ENCODE results near the gene ATP23. TPM values are rescaled to one million over a fixed set of nuclear protein-coding genes. Genes with fewer than 3 reads are reported as not detected.

Gene ATP23
- total and polyA plus RNA-seq, 2 donors (not counting 3 experiments of a cell fraction or from before 2014, with no cell fraction given) = 5.9 to 9.0 TPM

GRCh38 chr12:57927086-57927485 lies 14.3 kb upstream of the ATP23 start:
- ChIA-PET CTCF (no interaction called here), POLR2A (no interaction called here)
- H3K4me3 ChIP-seq (replicated peaks in 1 of 3; ENCODE audit: insufficient read depth in 1 of 3, low read depth in 1 of 3, low read length in 3 of 3) = no peak overlapping the region
- DNase-seq (ENCODE audit: low read depth, low spot score) = no peak
- TF ChIP-seq FOS (IDR thresholded peaks at IDR 0.05; ENCODE audit: borderline replicate concordance, insufficient read depth, low read length) = no peak
- no peaks in the 10 kb centered on the region for H3K79me2 ChIP-seq (ENCODE audit: control insufficient read depth, insufficient read depth, low read length)
- no peaks in the 10 kb centered on the region for H4K20me1 ChIP-seq (replicated peaks; ENCODE audit: control insufficient read depth, extremely low read depth, insufficient read depth, low read length)
- no TSS peak for BruUV-seq (replicated peaks)
- H3K9me3 ChIP-seq (replicated peaks; ENCODE audit: control insufficient read depth, insufficient read depth, low read length) = no peaks in the 10 kb centered on the region
- H3K27ac ChIP-seq (ENCODE audit: insufficient read depth, low read depth, low read length) = no peak overlapping the region
- no peak overlapping the region for H2AFZ ChIP-seq (ENCODE audit: low read depth, low read length)
- dilution Hi-C loops (cut with MboI; ENCODE audit: extremely low pct_ligation_motif_present, low sequenced_read_pairs) (no loop called here), intact Hi-C loops (cut with micrococcal nuclease) (no loop called here)
- no peaks in the 10 kb centered on the region for H3K36me3 ChIP-seq (ENCODE audit: control insufficient read depth in 2 of 2, extremely low read depth in 1 of 2, insufficient read depth in 2 of 2, low read length in 2 of 2)
- no peak overlapping the region for H3K4me2 ChIP-seq (ENCODE audit: insufficient read depth, low read length)
- peaks cover 5% of the 10 kb centered on the region for H3K4me1 ChIP-seq (ENCODE audit: control insufficient read depth, extremely low read depth, insufficient read depth, low read length)
- H3K9me1 ChIP-seq (replicated peaks; ENCODE audit: control insufficient read depth, extremely low read depth, insufficient read depth, low read length) = no peaks in the 10 kb centered on the region
- H3K27me3 ChIP-seq (ENCODE audit: control insufficient read depth in 2 of 2, insufficient read depth in 2 of 2, low read length in 2 of 2) = no peaks in the 10 kb centered on the region
- no peak for FAIRE-seq
- H3K9ac ChIP-seq (replicated peaks; ENCODE audit: extremely low read depth, insufficient read depth, low read length) = no peak overlapping the region

DNA sequence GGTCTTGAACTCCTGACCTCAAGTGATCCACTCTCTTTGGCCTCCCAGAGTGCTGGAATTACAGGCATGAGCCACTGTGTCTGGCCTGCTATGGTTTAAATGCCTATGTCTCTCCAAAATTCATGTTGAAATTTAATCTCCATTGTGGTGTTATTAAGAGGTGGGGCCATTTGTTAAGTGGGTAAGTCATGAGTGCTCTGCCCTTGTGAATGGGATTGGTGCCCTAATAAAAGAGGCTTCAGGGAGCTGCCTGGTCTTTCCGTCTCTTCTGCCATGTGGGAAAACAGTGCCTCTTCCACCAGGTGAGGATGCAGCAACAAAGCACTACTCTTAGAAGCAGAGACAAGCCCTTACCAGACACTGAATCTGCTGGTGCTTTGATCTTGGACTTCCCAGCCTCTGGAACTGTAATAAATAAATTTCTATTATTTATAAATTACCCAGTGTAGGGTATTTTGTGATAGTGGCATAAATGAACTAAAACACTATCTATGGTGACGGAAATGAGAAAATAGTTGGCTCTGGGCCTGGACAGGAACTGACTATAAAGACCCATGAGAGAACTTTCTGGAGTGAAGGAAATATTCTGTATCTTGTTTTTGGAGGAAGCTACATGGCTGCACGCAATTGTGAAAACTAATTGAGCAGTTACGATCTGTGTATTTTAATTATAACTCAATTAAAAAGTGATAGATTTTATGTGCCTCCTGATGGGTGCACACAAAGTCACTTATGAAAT lies 12.1 kb upstream of the ATP23 start:
- TF ChIP-seq EZH2 (IDR thresholded peaks at IDR 0.05; ENCODE audit: borderline replicate concordance, low read depth, low read length, severe bottlenecking) (no peak), FOS (IDR thresholded peaks at IDR 0.05; ENCODE audit: borderline replicate concordance, insufficient read depth, low read length) (no peak), POLR2A (IDR thresholded peaks at IDR 0.05; ENCODE audit: low read depth, low read length) (no peak), CTCF (IDR thresholded peaks at IDR 0.05; ENCODE audit: extremely low read depth in 1 of 2, insufficient read depth in 1 of 2, low read depth in 1 of 2, low read length in 2 of 2) (no peak), POLR2AphosphoS5 (IDR thresholded peaks at IDR 0.05; ENCODE audit: insufficient read depth, low read depth, low read length) (no peak), MYC (IDR thresholded peaks at IDR 0.05; ENCODE audit: low read depth, low read length) (no peak)
- TF ChIP-seq, protein P1, sequence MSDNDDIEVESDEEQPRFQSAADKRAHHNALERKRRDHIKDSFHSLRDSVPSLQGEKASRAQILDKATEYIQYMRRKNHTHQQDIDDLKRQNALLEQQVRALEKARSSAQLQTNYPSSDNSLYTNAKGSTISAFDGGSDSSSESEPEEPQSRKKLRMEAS (IDR thresholded peaks at IDR 0.05; ENCODE audit: insufficient read depth, insufficient read length) = no peak
- H3K36me3 ChIP-seq (ENCODE audit: control insufficient read depth in 2 of 2, extremely low read depth in 1 of 2, insufficient read depth in 2 of 2, low read length in 2 of 2) = no peaks in the 10 kb centered on the region
- FAIRE-seq (no peak), DNase-seq (ENCODE audit: low read depth, low spot score) (peak; percentile 36)
- H3K9me3 ChIP-seq (replicated peaks; ENCODE audit: control insufficient read depth, insufficient read depth, low read length) = no peaks in the 10 kb centered on the region
- BruUV-seq (replicated peaks) = no TSS peak
- dilution Hi-C loops (cut with MboI; ENCODE audit: extremely low pct_ligation_motif_present, low sequenced_read_pairs) (no loop called here), intact Hi-C loops (cut with micrococcal nuclease) (no loop called here)
- H3K4me2 ChIP-seq (ENCODE audit: insufficient read depth, low read length) = no peak overlapping the region
- H3K4me3 ChIP-seq (replicated peaks in 1 of 3; ENCODE audit: insufficient read depth in 1 of 3, low read depth in 1 of 3, low read length in 3 of 3) = no peak overlapping the region
- H2AFZ ChIP-seq (ENCODE audit: low read depth, low read length) = no peak overlapping the region
- no peak overlapping the region for H3K27ac ChIP-seq (ENCODE audit: insufficient read depth, low read depth, low read length)
- ChIA-PET POLR2A (no interaction called here), CTCF (no interaction called here)
- no peak overlapping the region for H3K9ac ChIP-seq (replicated peaks; ENCODE audit: extremely low read depth, insufficient read depth, low read length)
- H3K27me3 ChIP-seq (ENCODE audit: control insufficient read depth in 2 of 2, insufficient read depth in 2 of 2, low read length in 2 of 2) = no peaks in the 10 kb centered on the region
- peaks cover 5% of the 10 kb centered on the region for H3K4me1 ChIP-seq (ENCODE audit: control insufficient read depth, extremely low read depth, insufficient read depth, low read length)
- no peaks in the 10 kb centered on the region for H3K79me2 ChIP-seq (ENCODE audit: control insufficient read depth, insufficient read depth, low read length)
- H3K9me1 ChIP-seq (replicated peaks; ENCODE audit: control insufficient read depth, extremely low read depth, insufficient read depth, low read length) = no peaks in the 10 kb centered on the region
- H4K20me1 ChIP-seq (replicated peaks; ENCODE audit: control insufficient read depth, extremely low read depth, insufficient read depth, low read length) = no peaks in the 10 kb centered on the region

Measured in endothelial cell of umbilical vein (primary cell).